IPS-18c (cell line): ENCODE data around the gene PGK1.
"Not testable (repeated sequence)": the region's sequence is repeated elsewhere in the genome, so short reads cannot be mapped to it uniquely, and the experiment has no call there.

Experiments
- H3K4me3 ChIP-seq: 2 replicates; pipeline ENCODE4 v1.7.0; 2013; ENCODE audit warnings: low read depth, mild to moderate bottlenecking, low read length, moderate library complexity; ENCODE audit not compliant: insufficient read depth
- H3K9me3 ChIP-seq: one replicate; pipeline ENCODE4 v1.6.1; 2013; ENCODE audit warnings: mild to moderate bottlenecking, low read length, moderate library complexity; ENCODE audit not compliant: control insufficient read depth, insufficient read depth

PGK1 gene

GRCh38 chrX:78140206-78140605 lies 36.2 kb downstream of the PGK1 start:
- Histone ChIP-seq H3K9me3 (peaks cover 2% of the 10 kb centered on the region), H3K4me3 (no peak overlapping the region)

- not testable (repeated sequence) for H3K9me3 ChIP-seq, H3K4me3 ChIP-seq
Measured at GRCh38 chrX:78147002-78147540, 43.0 kb downstream of the PGK1 start.

- peaks cover 14% of the 10 kb centered on the region for H3K9me3 ChIP-seq
- H3K4me3 ChIP-seq, result not testable (repeated sequence)
Measured at GRCh38 chrX:78157373-78157772, 53.3 kb downstream of the PGK1 start.

GRCh38 chrX:78157846-78158245 lies 53.8 kb downstream of the PGK1 start:
- peaks cover 15% of the 10 kb centered on the region for H3K9me3 ChIP-seq
- H3K4me3 ChIP-seq, result not testable (repeated sequence)

GRCh38 chrX:78160711-78161110 lies 56.7 kb downstream of the PGK1 start:
- H3K9me3 ChIP-seq, result peaks cover 16% of the 10 kb centered on the region

GRCh38 chrX:78163175-78163574 lies 59.1 kb downstream of the PGK1 start:
- not testable (repeated sequence) for H3K4me3 ChIP-seq, H3K9me3 ChIP-seq

More at GRCh38 chrX:78160711-78161110, 56.7 kb downstream of the PGK1 start:
- not testable (repeated sequence) for H3K4me3 ChIP-seq

- Histone ChIP-seq H3K4me3 (no peak overlapping the region), H3K9me3 (peaks cover 5% of the 10 kb centered on the region)
Measured at GRCh38 chrX:78165425-78165824, 61.4 kb downstream of the PGK1 start.

GRCh38 chrX:78168065-78168464 lies 64.0 kb downstream of the PGK1 start:
- Histone ChIP-seq H3K4me3 (no peak overlapping the region), H3K9me3 (peaks cover 3% of the 10 kb centered on the region)
